ENCODE results near the gene SPATA13. TPM values are rescaled to one million over a fixed set of nuclear protein-coding genes. Genes with fewer than 3 reads are reported as not detected.

Gene SPATA13
- polyA plus RNA-seq, 3 donors from 2014 or later = 19.0 to 112 (median 65.6) TPM

DNA sequence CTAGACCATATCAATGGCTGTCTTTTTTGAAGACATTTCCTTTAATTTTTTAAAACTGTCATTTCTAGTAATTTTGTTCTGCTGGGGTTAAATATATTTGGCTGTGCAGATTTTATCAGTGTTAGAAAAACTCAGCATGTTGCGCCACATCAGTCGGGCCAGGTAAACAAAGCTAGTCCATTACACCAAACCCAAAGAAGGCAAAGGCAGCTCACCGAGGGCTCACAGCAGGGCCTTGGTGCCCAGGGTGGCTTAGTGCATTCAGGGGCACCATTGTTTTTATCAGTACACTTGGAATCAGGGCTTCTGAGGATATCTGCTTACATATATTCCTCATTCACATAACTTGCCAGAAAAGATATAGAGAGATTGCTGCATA, 22.2 kb downstream of the SPATA13 start:
- H3K4me1 Mint-ChIP-seq = peaks cover 11 to 20% of the 10 kb centered on the region in 2 donors
- peaks cover 3 to 5% (median 4%) of the 10 kb centered on the region in 3 donors for H3K36me3 Mint-ChIP-seq

DNA sequence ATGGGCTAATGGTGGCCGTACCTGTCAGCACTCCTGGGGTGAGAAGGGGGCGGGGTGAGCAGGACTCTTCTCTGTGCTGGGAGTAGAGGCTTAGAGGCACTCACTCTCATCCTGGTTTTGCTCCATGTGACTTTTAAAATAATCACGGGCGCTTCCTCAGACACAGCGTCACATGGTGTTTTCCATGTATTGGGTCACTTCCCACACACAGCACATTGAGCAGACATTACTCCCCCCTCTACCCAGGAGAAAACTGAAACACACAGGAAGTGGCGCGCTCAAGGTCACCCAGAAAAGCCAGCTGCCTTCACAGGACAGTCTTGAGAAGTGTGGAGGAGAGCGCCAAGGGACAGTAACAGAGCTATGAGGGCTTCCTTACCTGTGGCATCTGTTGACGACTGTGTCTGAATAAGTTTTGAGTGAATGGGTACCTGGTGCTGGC, 23.2 kb downstream of the SPATA13 start:
- Mint-ChIP-seq H3K27ac (no peak overlapping the region), H3K27me3 (ENCODE audit: low read depth in 3 of 3) (peaks cover 0 to 3% (median 2%) of the 10 kb centered on the region in 3 donors), H3K4me1 (peaks cover 11 to 20% of the 10 kb centered on the region in 2 donors), H3K9me3 (peaks cover 0 to 2% (median 0%) of the 10 kb centered on the region in 6 donors), H3K4me3 (no peak overlapping the region), H3K36me3 (peaks cover 3 to 5% (median 4%) of the 10 kb centered on the region in 3 donors)
- no peak for DNase-seq

More for the DNA sequence above, 22.2 kb downstream of the SPATA13 start:
- DNase-seq = no peak
- H3K9me3 Mint-ChIP-seq = peaks cover 0 to 2% (median 0%) of the 10 kb centered on the region in 6 donors
- peak overlapping the region in 2 of 6 donors; percentile 73 to 93 for H3K27ac Mint-ChIP-seq
- H3K4me3 Mint-ChIP-seq = peak overlapping the region in 1 of 5 donors; percentile 8
- H3K27me3 Mint-ChIP-seq (ENCODE audit: low read depth in 3 of 3) = peaks cover 0 to 3% (median 0%) of the 10 kb centered on the region in 3 donors

DNA sequence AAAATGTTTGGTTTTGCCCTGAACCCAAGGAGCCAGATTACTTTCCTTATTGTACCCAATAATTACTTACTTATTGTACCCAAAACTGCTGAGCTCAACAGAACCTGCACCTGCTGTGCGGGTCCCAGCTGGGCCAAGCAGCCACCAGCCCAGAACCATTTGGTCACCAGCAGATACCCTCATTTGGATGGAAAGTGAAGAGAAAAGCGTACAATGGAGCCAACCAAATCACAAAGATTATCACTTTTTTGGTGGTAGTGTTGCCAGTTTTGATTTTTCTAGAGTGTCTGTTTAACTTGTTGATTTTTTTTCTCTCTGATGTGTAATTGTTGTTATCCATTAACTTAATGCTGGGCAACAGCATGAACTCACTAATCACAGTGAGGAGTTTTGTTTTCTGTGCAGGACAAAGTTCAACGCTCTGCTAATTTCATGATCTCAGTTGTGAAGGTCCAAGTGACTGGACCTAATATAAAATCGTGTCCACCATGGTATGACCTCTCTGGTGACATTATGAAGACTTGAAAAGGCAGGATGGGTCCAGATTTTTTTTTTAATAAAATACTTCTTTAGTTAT, 23.8 kb downstream of the SPATA13 start:
- no peak overlapping the region for H3K27ac Mint-ChIP-seq
- peaks cover 3 to 5% (median 4%) of the 10 kb centered on the region in 3 donors for H3K36me3 Mint-ChIP-seq
- H3K9me3 Mint-ChIP-seq = peaks cover 0 to 2% (median 0%) of the 10 kb centered on the region in 6 donors
- H3K27me3 Mint-ChIP-seq (ENCODE audit: low read depth in 3 of 3) = peaks cover 0 to 3% (median 2%) of the 10 kb centered on the region in 3 donors
- H3K4me3 Mint-ChIP-seq = no peak overlapping the region
- DNase-seq = no peak
- H3K4me1 Mint-ChIP-seq = peaks cover 11 to 20% of the 10 kb centered on the region in 2 donors

DNA sequence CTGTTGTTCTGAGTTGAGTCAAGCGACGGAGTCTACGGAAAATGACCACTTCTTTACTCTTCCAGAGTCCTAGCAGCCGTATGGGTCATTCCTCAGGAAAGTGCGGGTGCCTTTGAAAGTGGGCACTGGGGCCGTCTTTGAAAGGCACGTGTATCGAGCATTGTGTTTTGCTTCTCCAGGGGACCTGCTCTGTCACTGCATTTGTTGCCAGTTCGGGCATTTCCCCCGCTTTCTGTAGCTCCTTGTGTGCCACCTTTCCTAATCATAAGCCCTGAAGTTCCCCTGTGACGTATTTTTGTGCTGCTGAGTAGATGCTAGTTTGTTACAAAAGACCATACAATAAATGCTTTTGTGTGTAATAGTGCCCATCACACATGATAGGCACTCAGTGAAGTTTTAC, 24.4 kb downstream of the SPATA13 start:
- H3K27ac Mint-ChIP-seq = no peak overlapping the region
- peaks cover 0 to 3% (median 2%) of the 10 kb centered on the region in 3 donors for H3K27me3 Mint-ChIP-seq (ENCODE audit: low read depth in 3 of 3)
- H3K4me1 Mint-ChIP-seq = peaks cover 11 to 20% of the 10 kb centered on the region in 2 donors
- no peak for DNase-seq
- peaks cover 3 to 5% (median 4%) of the 10 kb centered on the region in 3 donors for H3K36me3 Mint-ChIP-seq
- no peak overlapping the region for H3K4me3 Mint-ChIP-seq
- H3K9me3 Mint-ChIP-seq = peaks cover 0 to 2% (median 0%) of the 10 kb centered on the region in 6 donors

DNA sequence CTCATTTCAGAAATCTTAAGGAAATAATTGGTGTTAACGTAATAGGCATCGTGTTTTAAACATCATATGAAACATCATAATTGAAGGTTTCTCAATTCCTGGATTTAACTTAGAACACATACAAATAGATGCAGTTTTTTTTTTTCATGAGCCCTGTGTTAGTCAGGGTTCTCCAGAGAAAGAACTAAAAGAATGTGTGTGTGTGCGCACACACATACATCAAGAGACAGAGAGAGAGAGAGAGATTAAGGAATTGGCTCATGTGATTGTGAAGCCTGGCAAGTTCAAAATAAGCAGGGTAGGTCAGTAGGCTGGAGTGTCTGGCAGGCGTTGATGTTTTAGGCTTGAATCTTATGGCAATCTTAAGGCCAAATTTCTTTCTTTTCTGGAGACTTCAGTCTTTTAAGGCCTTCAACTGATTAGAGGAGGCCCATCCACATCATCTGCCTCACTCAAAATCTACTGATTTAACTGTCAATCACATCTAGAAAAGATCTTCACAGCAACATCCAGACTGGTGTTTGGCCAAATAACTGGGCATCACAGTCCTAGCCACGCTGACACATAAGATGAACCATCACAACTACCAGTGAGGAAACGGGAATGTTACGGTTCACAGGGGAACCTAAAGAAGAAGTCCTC, 25.2 kb downstream of the SPATA13 start:
- H3K4me3 Mint-ChIP-seq = peak overlapping the region in 1 of 5 donors; percentile 4
- peaks cover 11 to 20% of the 10 kb centered on the region in 2 donors for H3K4me1 Mint-ChIP-seq
- peaks cover 0 to 3% (median 2%) of the 10 kb centered on the region in 3 donors for H3K27me3 Mint-ChIP-seq (ENCODE audit: low read depth in 3 of 3)
- peaks cover 3 to 5% (median 4%) of the 10 kb centered on the region in 3 donors for H3K36me3 Mint-ChIP-seq
- H3K9me3 Mint-ChIP-seq = peaks cover 0 to 2% (median 0%) of the 10 kb centered on the region in 6 donors
- H3K27ac Mint-ChIP-seq = peak overlapping the region in 2 of 6 donors; percentile 31 to 86
- DNase-seq = no peak

DNA sequence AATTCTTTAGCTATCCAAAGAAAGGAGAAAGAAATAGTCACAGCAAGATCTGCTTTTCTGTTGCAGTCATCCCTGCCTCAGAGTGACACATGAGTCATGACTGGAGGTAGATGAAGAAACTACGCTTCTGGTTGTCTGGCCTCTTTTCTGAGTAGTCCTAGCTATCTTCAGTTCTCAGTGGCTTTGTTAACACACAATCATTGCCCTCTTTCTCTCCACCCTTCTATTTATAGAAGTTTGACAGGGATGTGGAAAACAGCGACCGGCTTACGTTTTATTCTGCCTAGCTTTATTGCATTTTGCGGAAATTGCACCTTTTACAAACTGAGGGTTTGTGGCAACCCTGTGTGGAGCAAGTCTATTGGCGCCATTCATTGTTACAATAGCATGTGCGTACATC, 26.7 kb downstream of the SPATA13 start:
- DNase-seq = peak in 1 of 3 donors; percentile 59
- peak overlapping the region in 2 of 5 donors; percentile 4 to 74 for H3K4me3 Mint-ChIP-seq

DNA sequence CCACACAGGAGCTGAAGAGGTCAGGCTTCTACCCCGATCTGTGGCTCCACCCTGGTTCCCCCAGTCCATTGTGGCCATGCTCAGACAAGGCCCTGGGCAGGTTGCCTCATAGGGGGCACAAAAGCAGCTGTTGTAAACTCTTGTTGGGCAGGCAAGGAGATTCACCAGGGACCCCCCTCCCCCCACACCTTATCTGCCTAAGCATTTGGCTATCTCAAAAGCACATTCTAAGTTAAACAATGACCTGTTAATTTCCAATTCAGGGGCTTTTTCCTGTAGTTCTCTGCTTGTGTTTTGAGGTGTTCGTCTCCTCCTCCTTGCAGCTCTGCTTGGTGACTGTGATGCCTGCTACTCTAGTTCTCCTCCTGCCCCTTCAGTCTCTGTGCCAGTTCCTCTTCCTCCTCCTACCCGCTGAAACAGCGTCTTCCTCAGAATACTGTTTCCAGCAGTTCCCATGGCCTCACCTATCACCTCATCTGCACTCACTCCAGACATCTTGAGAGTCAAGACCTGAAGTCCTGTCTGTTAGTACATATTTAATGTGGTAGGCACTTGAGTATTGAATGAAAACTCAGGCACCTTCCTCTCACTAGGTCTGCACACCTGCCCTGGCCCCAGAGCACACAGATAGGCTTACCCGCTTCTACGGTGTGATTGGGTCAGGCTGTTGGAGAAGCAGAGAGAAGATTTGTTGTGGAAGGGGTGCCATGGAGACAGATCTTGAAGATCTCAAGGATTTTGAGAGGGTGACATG, 31.7 kb downstream of the SPATA13 start:
- H3K27ac Mint-ChIP-seq = no peak overlapping the region
- DNase-seq = no peak
- peaks cover 0 to 5% (median 0%) of the 10 kb centered on the region in 3 donors for H3K27me3 Mint-ChIP-seq (ENCODE audit: low read depth in 3 of 3)
- H3K36me3 Mint-ChIP-seq = peaks cover 0 to 4% (median 0%) of the 10 kb centered on the region in 3 donors
- H3K4me1 Mint-ChIP-seq = no peaks in the 10 kb centered on the region
- no peaks in the 10 kb centered on the region for H3K9me3 Mint-ChIP-seq
- H3K4me3 Mint-ChIP-seq = no peak overlapping the region

More for the DNA sequence above, 26.7 kb downstream of the SPATA13 start:
- Mint-ChIP-seq H3K4me1 (peaks cover 8 to 17% of the 10 kb centered on the region in 2 donors), H3K27ac (peak overlapping the region in 2 of 6 donors; percentile 86 to 93), H3K9me3 (peaks cover 0 to 1% (median 0%) of the 10 kb centered on the region in 6 donors), H3K27me3 (ENCODE audit: low read depth in 3 of 3) (peaks cover 0 to 3% (median 2%) of the 10 kb centered on the region in 3 donors), H3K36me3 (peaks cover 1 to 3% (median 2%) of the 10 kb centered on the region in 3 donors)

DNA sequence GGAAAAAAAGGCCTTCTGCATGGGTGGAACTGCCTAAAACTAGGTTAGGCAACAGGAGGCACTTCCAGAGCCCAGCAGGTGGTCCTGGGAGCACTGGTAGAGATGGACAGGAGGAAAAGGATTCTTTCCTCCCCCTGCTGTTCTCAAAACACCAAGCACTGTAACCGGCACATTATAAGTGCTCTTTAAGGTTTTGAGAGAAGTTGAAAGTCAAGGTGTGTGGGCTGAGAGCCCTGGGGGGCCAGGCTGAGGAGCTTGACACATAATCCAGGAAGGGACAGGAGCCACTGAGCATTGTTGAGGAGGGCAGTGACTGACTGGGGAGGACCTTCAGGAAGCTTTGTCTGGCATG, 32.3 kb downstream of the SPATA13 start:
- Mint-ChIP-seq H3K27me3 (ENCODE audit: low read depth in 3 of 3) (peaks cover 0 to 5% (median 0%) of the 10 kb centered on the region in 3 donors), H3K4me3 (no peak overlapping the region), H3K9me3 (no peaks in the 10 kb centered on the region), H3K4me1 (no peaks in the 10 kb centered on the region), H3K36me3 (peaks cover 0 to 4% (median 0%) of the 10 kb centered on the region in 3 donors), H3K27ac (no peak overlapping the region)
- DNase-seq = no peak

DNA sequence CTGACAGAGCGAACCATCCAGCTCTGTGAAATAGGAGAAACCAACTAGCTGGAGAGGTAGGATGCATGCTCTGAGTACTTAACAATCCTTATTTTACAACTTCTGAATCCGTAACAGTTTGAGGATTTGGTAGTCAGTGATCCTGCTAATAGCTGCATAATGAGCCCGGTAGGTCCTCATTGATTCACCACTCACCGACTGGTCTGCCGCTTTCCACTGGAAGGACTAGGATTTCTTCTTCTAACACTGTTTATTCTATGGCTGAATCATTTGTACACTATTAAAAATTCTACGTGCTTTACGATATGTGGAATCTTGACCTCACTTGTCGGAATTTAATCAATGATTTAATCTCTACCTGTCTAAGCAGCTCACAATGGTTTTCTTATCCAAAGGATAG, 33.9 kb downstream of the SPATA13 start:
- H3K4me3 Mint-ChIP-seq = no peak overlapping the region
- no peak overlapping the region for H3K27ac Mint-ChIP-seq
- H3K9me3 Mint-ChIP-seq = no peaks in the 10 kb centered on the region
- no peaks in the 10 kb centered on the region for H3K4me1 Mint-ChIP-seq
- H3K27me3 Mint-ChIP-seq (ENCODE audit: low read depth in 3 of 3) = peaks cover 2 to 4% (median 3%) of the 10 kb centered on the region in 3 donors
- DNase-seq = no peak
- H3K36me3 Mint-ChIP-seq = peaks cover 0 to 4% (median 0%) of the 10 kb centered on the region in 3 donors

DNA sequence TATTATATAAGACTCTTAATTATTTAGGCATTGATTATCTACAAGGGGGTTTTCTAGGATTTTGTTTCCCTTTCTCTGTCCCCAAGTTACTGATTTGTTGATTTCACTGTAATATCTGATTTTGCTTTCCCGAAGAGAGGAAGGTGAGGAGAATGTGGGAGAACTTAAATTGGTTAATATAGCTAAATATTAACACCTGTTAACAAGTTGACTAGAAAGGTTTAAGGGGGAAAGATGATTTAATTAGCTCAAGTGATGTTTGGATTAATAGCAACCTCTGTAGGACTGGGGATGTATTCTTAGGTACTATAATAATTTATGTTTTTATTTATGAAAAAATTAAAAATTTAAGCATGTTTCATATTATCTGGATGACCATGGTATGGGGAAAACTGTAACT, 35.1 kb downstream of the SPATA13 start:
- Mint-ChIP-seq H3K36me3 (peaks cover 0 to 4% (median 0%) of the 10 kb centered on the region in 3 donors), H3K4me3 (no peak overlapping the region), H3K27me3 (ENCODE audit: low read depth in 3 of 3) (peaks cover 2 to 5% (median 3%) of the 10 kb centered on the region in 3 donors), H3K4me1 (no peaks in the 10 kb centered on the region), H3K27ac (no peak overlapping the region), H3K9me3 (no peaks in the 10 kb centered on the region)
- DNase-seq = no peak

DNA sequence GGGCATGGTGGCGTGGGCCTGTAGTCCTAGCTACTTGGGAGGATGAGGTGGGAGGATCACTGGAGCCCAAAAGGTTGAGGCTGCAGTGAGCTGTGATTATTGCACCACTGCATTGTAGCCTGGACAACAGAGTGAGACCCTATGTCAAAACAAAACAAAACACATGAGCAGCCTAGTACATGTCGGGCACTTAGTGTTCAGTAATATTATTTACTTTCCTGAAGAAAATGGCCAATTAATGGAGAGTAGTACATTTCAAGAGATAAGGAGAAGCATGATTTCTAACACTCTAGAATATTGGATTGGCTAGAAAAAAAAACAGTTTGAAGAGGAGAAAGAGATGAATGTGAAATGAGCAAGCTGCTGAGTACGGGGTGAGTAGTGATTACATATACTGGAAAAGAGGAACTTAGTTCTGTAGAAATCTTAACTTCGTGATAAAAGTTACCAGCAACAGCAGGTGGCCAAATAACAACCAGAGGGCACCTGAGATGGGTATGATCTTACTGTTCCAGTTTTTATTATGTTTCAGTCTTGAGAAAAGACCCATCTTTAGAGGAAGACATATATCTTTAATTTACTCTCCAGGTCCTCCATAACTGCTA, 36.2 kb downstream of the SPATA13 start:
- Mint-ChIP-seq H3K36me3 (peaks cover 0 to 4% (median 0%) of the 10 kb centered on the region in 3 donors), H3K4me1 (no peaks in the 10 kb centered on the region), H3K27me3 (ENCODE audit: low read depth in 3 of 3) (peaks cover 2 to 5% (median 3%) of the 10 kb centered on the region in 3 donors), H3K4me3 (no peak overlapping the region), H3K27ac (no peak overlapping the region), H3K9me3 (no peaks in the 10 kb centered on the region)
- no peak for DNase-seq

DNA sequence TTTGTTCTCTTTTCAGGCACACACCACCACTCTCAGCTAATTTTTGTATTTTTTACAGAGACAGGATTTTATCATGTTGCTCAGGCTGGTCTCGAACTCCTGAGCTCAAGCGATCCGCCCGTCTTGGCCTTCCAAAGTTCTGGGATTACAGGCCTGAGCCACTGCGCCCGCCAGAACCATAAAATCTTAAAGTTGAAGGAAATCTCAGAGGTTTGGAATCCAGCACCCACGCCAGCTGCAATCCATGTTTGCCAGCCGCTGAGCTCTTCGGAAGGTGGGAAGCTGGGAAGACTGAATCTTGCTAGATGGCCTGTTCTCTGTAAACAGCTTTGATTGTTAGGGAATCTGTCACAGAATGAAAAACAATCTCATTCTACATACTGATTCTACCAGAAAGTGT, 38.5 kb downstream of the SPATA13 start:
- Mint-ChIP-seq H3K4me3 (no peak overlapping the region), H3K4me1 (peaks cover 10 to 11% of the 10 kb centered on the region in 2 donors), H3K36me3 (no peaks in the 10 kb centered on the region), H3K9me3 (no peaks in the 10 kb centered on the region), H3K27ac (no peak overlapping the region), H3K27me3 (ENCODE audit: low read depth in 3 of 3) (peaks cover 0 to 8% (median 2%) of the 10 kb centered on the region in 3 donors)
- no peak for DNase-seq

DNA sequence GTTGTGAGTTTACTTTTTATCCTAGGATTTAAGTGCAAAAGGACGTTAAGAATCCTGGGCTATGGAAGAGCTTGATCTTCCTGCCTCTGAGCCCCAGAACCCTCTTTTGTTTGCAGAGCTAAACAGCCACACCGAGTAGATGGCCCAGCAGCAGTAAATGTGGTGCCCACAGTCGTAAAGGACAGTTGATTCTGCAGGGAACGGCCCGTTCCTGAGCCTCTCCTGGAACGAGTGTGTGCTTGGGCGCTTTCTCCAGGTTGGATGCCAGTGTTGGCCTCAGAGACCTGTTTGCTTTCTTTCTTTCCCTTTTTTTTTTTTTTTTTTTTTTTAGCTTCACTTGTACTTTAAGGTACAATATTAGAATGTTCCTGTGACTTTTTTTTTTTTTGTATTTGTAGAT, 41.7 kb downstream of the SPATA13 start:
- no peak overlapping the region for H3K4me3 Mint-ChIP-seq
- no peaks in the 10 kb centered on the region for H3K36me3 Mint-ChIP-seq
- H3K4me1 Mint-ChIP-seq = peaks cover 21 to 24% of the 10 kb centered on the region in 2 donors
- no peaks in the 10 kb centered on the region for H3K9me3 Mint-ChIP-seq
- DNase-seq = no peak
- peaks cover 0 to 12% (median 7%) of the 10 kb centered on the region in 3 donors for H3K27me3 Mint-ChIP-seq (ENCODE audit: low read depth in 3 of 3)
- no peak overlapping the region for H3K27ac Mint-ChIP-seq
